HG02870 (cell line): ENCODE measurements around the gene FOXL2NB.
A peak's percentile ranks its signal among the peaks of the same experiment; 100 is the strongest.
"Not testable (repeated sequence)": the region's sequence is repeated elsewhere in the genome, so short reads cannot be mapped to it uniquely, and the experiment has no call there.

Experiments used
- ATAC-seq: cut with Tn5 transposase; IDR thresholded peaks from one replicate; pipeline ENCODE4 v1.9.1; 2021; ENCODE audit warnings: mild to moderate bottlenecking, moderate library complexity; ENCODE audit not compliant: unreplicated experiment

Gene FOXL2NB

GRCh38 chr3:138946663-138947494, at the start of gene FOXL2NB, which contains the start of gene FOXL2:
TSS of gene FOXL2NB (plus strand) at chr3:138947217. CDS start at chr3:138947365, 148 bp downstream.
TSS of gene FOXL2 (minus strand) at chr3:138947137. CDS start at chr3:138946722, 415 bp downstream.
- ATAC-seq, result no peak

DNA sequence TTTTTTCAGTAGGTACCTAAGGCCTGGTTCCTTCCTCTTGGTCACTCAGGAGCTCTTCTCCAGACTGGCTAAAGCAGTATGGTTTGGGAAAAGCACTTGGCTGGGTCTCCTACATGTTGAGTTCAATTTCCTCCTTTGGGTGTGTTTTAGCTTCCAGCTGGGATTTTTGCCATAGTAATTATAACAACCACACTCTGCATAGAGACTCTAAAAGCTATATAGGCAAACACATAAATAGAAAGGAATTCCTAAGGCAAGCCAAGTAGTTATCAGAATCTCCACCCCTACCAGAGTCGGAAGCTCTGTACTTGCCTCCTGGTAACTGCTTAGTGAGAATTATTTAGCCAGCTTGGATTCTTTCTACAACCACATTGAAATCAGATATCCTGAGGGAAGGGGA, 48.7 kb upstream of the FOXL2NB start:
- no peak for ATAC-seq

DNA sequence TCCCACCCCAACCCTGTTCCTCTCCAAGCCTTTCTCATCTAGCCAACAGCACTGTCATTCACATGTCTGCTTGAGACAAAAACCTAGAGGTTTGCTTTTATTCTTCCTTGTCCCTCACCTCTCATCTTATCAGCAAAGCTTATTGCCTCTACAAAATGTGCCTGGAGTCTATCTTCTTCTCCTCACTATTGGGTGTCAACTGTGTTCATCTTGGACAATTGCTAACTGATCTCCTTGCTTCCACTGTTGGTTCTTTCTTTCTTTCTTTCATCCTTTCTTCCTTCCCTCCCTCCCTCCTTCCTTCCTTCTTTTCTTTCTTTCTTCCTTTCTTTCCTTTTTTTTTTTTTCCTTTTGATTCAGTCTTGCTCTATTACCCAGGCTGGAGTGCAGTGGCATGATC, 48.3 kb upstream of the FOXL2NB start:
- no peak for ATAC-seq

DNA sequence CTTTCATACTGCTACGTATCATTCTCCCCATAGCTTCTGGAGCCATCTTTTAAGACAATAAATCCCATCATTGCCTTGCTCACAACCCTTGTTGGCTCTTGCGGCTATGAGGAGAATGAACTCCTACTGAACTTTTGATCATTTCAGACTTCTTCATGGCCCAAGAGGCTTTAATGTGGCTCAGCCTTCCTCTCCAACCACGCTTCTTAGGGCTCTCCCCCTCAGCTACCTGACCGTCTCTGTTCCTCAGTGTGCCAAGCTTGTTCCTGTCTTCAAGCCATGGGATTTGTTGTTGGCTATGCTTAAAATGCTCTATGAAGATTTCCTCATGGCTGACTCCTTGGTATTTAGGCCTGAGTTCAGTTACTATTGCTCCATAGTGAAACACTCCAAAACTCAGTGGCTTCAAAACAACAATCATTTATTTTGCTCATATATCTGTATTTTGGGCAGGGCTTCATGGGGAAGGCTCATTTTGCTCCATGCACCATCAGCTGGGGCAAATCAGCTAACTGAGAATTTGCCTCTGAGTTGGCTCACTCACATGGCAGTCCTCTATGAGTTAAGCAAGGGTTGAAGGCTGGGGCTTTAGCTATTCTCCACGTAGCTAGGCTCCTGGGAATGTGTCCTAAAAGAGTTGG, 47.5 kb upstream of the FOXL2NB start:
- no peak for ATAC-seq

GRCh38 chr3:138901567-138901966, 45.5 kb upstream of the FOXL2NB start:
- ATAC-seq, result no peak

GRCh38 chr3:138902171-138902570, 44.8 kb upstream of the FOXL2NB start:
- ATAC-seq, result no peak

GRCh38 chr3:138907539-138907938, 39.5 kb upstream of the FOXL2NB start:
- no peak for ATAC-seq

GRCh38 chr3:138908846-138909245, 38.2 kb upstream of the FOXL2NB start:
- no peak for ATAC-seq

GRCh38 chr3:138909904-138910303, 37.1 kb upstream of the FOXL2NB start:
- ATAC-seq, result no peak

DNA sequence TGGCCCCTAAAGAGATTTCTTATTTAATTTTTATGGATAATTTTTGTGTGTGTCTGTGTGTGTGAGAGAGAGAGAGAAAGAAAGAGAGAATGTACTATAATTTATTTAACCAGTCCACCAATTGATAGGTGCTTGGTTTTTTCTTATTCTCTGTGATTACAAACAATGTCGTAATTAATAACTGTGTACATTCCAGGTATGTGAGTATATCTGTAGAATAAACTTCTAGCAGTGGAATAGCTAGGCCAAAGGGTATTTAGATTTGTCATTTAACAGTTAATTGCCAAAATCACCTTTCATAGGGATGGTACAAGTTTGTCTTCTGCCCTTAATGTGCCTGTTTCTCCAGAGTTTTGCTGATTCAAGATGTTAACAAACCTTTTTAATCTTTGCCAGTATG, 35.4 kb upstream of the FOXL2NB start:
- no peak for ATAC-seq

DNA sequence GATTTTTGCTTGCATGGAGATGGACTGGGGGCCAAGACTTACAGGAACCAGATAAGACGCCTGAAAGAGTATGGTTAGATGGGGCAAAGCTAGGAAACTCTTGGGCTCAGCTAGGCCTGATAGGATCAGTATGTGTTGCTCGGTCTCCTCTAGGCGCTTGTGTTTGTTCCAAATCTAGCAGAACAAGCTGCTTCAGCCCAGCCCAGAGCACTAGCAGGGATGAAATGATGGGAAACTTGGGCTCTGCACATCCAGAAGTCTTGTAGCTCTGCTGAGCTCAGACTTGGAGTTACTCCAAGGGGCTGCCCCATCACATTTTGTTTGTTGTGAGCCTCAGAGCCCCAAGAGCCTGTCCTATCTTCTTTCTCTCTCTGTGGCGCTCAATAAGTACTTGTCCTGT, 34.8 kb upstream of the FOXL2NB start:
- no peak for ATAC-seq

- ATAC-seq, result no peak
Observed at GRCh38 chr3:138913766-138914165, 33.3 kb upstream of the FOXL2NB start.

- ATAC-seq, result peak; percentile 29
Observed at GRCh38 chr3:138914870-138915502, 32.0 kb upstream of the FOXL2NB start.

DNA sequence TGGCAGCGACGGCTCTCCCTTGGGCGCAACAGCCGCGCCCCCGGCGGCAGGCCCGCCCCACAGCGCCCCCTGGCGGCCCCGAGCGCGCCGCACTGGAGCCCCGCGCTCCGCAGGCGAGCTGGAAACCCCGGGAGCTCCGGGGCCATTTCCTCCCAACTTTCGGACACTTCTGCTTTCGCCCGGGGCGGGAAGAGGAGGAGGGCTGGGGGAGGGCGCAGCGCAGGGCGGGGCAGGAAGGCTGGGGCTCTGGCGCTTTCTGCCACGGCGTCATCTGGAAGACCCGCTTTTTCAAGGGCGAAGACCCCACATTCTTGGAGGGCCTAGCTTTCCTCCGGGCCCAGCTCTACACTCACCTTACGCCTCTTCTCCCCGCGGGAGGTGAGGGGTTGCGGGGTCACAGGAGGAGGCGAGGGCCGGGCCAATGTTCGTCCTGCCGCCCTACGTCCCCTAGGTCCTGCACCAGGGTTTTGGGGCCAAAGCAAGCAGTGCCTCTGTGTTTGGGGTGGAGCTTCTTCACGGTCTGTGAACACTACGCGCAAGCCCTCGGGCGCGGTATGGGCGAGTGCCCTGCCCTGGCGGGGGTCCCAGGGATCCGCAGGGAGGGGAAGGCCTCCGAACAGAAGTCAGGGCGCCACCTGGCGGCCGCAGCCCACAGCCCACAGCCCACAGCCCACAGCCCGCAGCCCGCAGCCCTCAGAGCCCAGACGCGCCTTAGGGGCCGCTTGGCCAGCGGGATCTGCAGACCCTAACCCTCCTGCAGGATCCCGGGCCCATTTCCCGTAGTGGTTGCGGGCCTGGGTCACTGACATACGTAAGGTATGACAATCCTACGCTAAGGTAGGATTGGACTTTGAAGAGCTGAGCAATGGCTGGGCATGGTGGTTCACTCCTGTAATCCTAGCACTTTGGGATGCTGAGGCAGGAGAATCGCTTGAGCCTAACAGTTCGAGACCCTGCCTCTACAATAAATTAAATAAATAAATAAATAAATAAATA, 31.2 kb upstream of the FOXL2NB start:
- peak; percentile 74 for ATAC-seq

GRCh38 chr3:138916824-138917223, 30.2 kb upstream of the FOXL2NB start:
- no peak for ATAC-seq

DNA sequence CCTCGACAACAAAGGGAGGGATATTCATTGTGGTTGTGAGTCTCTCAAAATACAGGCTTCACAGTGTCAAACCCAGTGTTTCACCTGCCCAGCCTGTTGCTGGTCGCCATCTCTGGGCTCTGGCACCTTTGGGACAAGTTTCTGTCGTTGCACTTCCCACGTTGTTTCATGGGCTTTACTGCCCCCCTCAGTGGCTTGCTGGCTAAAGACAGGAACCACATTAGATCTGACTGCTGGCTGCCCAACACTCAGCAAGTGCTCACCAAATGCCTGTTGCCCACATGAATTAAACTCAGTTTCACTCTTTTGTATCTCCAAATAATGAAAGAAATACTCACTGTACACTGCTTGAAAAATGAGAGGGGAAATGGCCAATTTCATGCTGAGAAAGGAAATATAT, 27.7 kb upstream of the FOXL2NB start:
- no peak for ATAC-seq

GRCh38 chr3:138921316-138922292, 25.4 kb upstream of the FOXL2NB start:
- no peak for ATAC-seq

GRCh38 chr3:138922400-138922799, 24.6 kb upstream of the FOXL2NB start:
- not testable (repeated sequence) for ATAC-seq

GRCh38 chr3:138923531-138923994, 23.5 kb upstream of the FOXL2NB start:
- ATAC-seq, result peak; percentile 65
